ENCODE data around the gene B2M. TPM values are rescaled to one million over a fixed set of nuclear protein-coding genes. Genes with fewer than 3 reads are reported as not detected.

The B2M gene
- total RNA-seq, 4 donors from 2014 or later, result 1,151 to 3,314 (median 1,975) TPM

GRCh38 chr15:44666210-44667038 lies 44.9 kb upstream of the B2M start:
- WGBS, 2 donors (ENCODE audit: low coverage in 1 of 2), result 49 to 54% methylated on average over 4 to 5 of the region's 5 CpGs
- no peak for TF ChIP-seq POLR2AphosphoS5 (IDR thresholded peaks at IDR 0.05)
- no peak for TF ChIP-seq POLR2A (IDR thresholded peaks at IDR 0.05)
- no peak for TF ChIP-seq CTCF (IDR thresholded peaks at IDR 0.05)
- TF ChIP-seq EP300 (IDR thresholded peaks at IDR 0.05), result no peak
- Histone ChIP-seq H3K4me1 (peaks cover 5 to 21% (median 8%) of the 10 kb centered on the region in 3 donors), H3K36me3 (no peaks in the 10 kb centered on the region), H3K9me3 (no peaks in the 10 kb centered on the region), H3K27ac (no peak overlapping the region), H3K4me3 (no peak overlapping the region), H3K27me3 (no peaks in the 10 kb centered on the region)
- no peak for ATAC-seq

- no peak overlapping the region for H3K27ac ChIP-seq
- H3K36me3 ChIP-seq, result no peaks in the 10 kb centered on the region
- H3K27me3 ChIP-seq, result no peaks in the 10 kb centered on the region
- H3K4me3 ChIP-seq, result no peak overlapping the region
- H3K9me3 ChIP-seq, result no peaks in the 10 kb centered on the region
- WGBS, 2 donors (ENCODE audit: low coverage in 1 of 2), result 60% methylated on average over 1 to 3 of the region's 3 CpGs
- peaks cover 3 to 15% (median 5%) of the 10 kb centered on the region in 3 donors for H3K4me1 ChIP-seq
- no peak for ATAC-seq
- TF ChIP-seq POLR2AphosphoS5 (IDR thresholded peaks at IDR 0.05), result no peak
- no peak for TF ChIP-seq EP300 (IDR thresholded peaks at IDR 0.05)
- TF ChIP-seq CTCF (IDR thresholded peaks at IDR 0.05), result no peak
- no peak for TF ChIP-seq POLR2A (IDR thresholded peaks at IDR 0.05)
Observed at GRCh38 chr15:44667039-44667360, 44.3 kb upstream of the B2M start.

- Histone ChIP-seq H3K27me3 (peaks cover 2% of the 10 kb centered on the region), H3K36me3 (no peaks in the 10 kb centered on the region), H3K4me1 (peaks cover 0 to 5% (median under 1%) of the 10 kb centered on the region in 3 donors), H3K4me3 (no peak overlapping the region), H3K27ac (no peak overlapping the region), H3K9me3 (no peaks in the 10 kb centered on the region)
- TF ChIP-seq CTCF (IDR thresholded peaks at IDR 0.05) (no peak), POLR2A (IDR thresholded peaks at IDR 0.05) (no peak), EP300 (IDR thresholded peaks at IDR 0.05) (no peak), POLR2AphosphoS5 (IDR thresholded peaks at IDR 0.05) (no peak)
- no peak for ATAC-seq
- WGBS, 2 donors (ENCODE audit: low coverage in 1 of 2), result 83% methylated on average over 1 of the region's 2 CpGs; no CpG with 5 or more reads in 1 of the 2 donors
Observed at GRCh38 chr15:44668921-44669320, 42.4 kb upstream of the B2M start.

- Histone ChIP-seq H3K4me3 (no peak overlapping the region), H3K27ac (no peak overlapping the region), H3K9me3 (no peaks in the 10 kb centered on the region), H3K4me1 (no peaks in the 10 kb centered on the region), H3K27me3 (peaks cover 4% of the 10 kb centered on the region), H3K36me3 (no peaks in the 10 kb centered on the region)
- TF ChIP-seq CTCF (IDR thresholded peaks at IDR 0.05) (no peak), EP300 (IDR thresholded peaks at IDR 0.05) (no peak), POLR2AphosphoS5 (IDR thresholded peaks at IDR 0.05) (no peak), POLR2A (IDR thresholded peaks at IDR 0.05) (no peak)
- ATAC-seq, result no peak
- WGBS, 2 donors (ENCODE audit: low coverage in 1 of 2), result 83% methylated on average over 1 to 5 of the region's 6 CpGs
Observed at GRCh38 chr15:44670087-44670950, 41.0 kb upstream of the B2M start.
